M059J (cell line): ENCODE measurements around the gene RETREG1. TPM values are rescaled to one million over a fixed set of nuclear protein-coding genes. Genes with fewer than 3 reads are reported as not detected.
A peak's percentile ranks its signal among the peaks of the same experiment; 100 is the strongest.
"Not testable (repeated sequence)": the region's sequence is repeated elsewhere in the genome, so short reads cannot be mapped to it uniquely, and the experiment has no call there.

ENCODE experiments used
- DNase-seq: peaks from one replicate; pipeline ENCODE4 v3.0.0-alpha.2; 2012; ENCODE audit warnings: low read depth
- total RNA-seq: library from RNA; depleted of rRNA; stranded (reverse); fragments of >200 nt; shearing (Covaris generic); gene quantifications from 2 replicates; pipeline ENCODE4 v1.2.3, GENCODE V29; 2014

Gene RETREG1
- total RNA-seq, 1 experiment from 2014 or later = 2.2 TPM

- no peak for DNase-seq
These were observed 859 bp downstream of the RETREG1 start for GRCh38 chr5:16615741-16616535.

DNA sequence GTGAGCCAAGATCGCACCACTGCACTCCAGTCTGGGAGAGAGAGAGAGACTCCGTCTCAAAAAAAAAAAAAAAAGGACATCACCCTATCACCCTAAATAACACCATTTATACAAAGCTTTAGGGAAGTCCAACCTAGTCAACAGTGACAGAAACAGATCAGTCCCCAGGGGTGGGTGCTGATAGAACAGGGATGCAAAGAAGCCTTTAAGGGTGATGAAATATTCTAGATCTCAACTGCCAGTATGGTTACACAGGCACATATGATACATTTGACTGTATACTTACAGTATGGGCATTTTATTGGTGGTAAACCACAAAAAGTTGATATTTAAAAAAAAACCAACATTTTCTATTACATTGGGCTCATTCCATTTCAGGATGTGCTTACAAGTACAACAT is 4.8 kb downstream of the RETREG1 start:
- no peak for DNase-seq

- DNase-seq = not testable (repeated sequence)
These were observed 5.9 kb downstream of the RETREG1 start for GRCh38 chr5:16610896-16611295.

- DNase-seq = no peak
These were observed 7.4 kb downstream of the RETREG1 start for GRCh38 chr5:16609412-16609811.

DNA sequence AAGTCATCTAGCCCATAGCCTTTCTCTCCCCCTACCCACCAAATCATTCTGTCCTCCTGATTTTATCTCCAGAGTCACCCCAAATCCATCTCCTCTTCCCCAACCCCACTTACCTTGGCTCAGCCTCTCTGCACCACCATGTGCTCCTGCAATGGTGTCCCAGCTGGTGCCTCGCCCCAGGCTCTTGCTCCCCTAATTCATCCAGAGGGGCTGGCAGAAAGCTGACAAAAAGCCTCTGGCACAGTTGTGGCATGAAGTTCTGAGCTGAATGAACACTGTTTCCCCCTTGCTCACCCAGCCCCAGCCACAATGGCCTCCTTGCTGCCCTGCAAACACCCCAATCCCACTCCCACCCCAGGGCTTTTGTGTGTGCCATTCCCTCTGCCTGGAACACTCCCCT is 10.2 kb downstream of the RETREG1 start:
- no peak for DNase-seq

DNA sequence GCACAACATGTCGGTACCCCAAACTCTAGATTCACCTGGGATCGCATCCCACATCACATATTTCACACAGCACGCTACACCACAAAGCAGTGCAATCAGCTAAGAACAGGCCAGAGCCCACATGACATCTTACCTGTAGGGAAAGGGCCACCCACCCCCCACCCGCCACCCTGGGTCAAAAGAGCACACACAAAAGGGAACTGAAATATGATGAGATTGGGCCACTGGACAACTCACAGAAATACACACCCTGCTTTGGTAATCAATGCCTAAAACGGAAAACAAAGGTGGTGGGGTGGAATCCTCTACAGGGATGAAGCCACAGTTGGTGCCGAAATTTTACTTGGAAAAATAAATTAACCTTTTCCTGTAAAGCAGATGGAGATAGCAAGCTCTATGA is 13.1 kb downstream of the RETREG1 start:
- no peak for DNase-seq

GRCh38 chr5:16603295-16603694 is 13.5 kb downstream of the RETREG1 start:
- no peak for DNase-seq

GRCh38 chr5:16602182-16602581 is 14.6 kb downstream of the RETREG1 start:
- DNase-seq = no peak

DNA sequence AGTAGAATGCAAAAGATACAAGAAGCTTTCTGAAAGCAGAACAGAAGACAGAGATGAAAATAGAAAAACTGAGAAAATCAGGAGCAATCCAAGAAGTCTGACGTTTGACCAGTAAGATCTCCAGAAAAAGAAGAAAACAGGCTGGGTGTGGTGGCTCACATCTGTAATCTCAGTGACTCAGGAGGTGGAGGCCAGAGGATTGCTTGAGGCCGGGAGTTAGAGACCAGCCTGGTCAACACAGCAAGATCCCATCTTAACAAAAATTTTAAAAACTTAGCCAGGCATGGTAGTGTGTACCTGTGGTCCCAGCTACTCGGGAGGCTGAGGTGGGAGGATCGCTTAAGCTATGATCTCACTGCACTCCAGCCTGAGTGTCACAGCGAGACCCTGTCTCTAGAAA is 15.9 kb downstream of the RETREG1 start:
- DNase-seq = no peak

- DNase-seq = peak; percentile 21
These were observed 16.4 kb downstream of the RETREG1 start for GRCh38 chr5:16600397-16600796.

DNA sequence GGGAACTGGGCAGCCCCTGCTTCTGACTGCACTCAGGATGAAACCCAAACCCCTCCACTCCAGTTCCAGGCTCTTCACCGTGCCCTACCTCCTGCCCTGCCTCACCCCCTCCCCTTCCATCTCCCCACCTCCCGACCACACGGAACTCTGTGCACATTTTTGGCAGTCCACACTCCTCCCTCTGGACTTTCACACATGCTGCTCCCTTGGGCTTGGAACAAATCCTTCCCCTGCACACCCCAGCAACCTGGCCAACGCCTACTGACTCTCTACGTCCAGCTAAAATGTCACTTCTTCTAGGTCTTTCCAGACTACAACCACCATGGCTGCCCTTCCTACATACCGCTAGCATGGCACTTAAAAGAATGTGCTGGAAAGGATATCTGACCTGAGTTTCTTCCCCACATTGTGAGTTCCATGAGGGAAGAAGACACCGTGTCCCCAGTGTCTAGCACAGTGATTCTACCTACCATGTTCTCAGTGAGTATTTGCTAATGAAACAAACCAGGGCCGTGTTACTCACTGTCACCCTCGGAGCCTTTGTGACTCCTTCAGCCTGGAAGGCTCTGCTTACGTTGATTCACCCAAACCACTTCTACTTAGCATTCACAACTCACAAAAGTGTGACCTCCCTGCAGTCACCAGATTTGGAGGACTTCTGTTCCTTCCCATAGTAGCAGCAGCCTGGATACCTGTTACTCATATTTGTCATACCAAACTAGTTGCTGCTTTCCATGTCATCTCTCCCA is 18.7 kb downstream of the RETREG1 start:
- DNase-seq = no peak

DNA sequence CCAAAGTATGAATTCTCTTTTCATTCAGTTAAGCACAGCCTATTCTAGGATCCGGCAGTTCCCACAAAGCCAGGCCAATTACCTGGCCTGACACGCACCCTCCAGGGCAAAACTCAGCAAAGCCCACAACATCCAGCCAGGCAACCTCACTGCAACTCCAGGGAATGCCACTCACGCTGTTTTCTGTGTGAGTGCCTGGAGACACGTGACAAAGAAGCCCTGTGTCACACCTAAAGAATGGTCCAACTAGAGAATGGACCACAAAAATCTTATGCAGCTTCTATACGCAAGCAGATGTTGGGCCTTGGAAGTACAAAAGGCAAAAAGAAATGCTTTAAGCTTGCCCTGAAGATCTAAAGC is 20.2 kb downstream of the RETREG1 start:
- peak; percentile 85 for DNase-seq

DNA sequence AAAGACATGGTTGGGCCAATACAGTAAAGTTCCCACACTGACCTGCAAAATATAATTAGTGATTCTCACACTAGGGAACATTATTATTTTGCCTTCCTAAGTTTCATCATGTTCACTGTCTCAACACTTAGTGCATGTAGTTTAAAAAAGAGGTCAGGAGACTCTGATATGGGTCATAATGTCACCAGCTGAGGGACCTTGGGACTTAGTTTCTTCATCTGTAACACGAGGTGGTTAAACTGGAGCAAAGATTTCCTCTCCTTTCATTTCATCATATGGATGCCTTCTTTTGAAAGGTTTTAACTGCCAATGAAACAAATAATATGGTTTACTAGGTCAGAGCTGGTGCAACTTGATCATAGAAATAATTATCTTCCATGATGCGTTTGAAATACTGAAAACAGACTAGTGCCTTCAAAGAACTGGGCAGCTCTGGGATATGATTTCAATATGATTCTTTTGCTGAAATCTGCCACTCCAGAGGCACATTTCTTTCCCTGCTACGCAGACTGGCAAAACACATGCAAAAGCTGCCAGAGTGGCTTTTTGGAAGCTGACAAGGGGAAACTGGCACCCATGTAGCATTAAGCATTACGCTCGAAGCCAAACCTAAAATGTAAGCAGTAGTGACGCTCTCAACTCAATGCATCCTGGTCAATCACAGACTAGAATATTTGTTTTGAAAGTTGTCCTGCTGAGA is 20.8 kb downstream of the RETREG1 start:
- DNase-seq = no peak

DNA sequence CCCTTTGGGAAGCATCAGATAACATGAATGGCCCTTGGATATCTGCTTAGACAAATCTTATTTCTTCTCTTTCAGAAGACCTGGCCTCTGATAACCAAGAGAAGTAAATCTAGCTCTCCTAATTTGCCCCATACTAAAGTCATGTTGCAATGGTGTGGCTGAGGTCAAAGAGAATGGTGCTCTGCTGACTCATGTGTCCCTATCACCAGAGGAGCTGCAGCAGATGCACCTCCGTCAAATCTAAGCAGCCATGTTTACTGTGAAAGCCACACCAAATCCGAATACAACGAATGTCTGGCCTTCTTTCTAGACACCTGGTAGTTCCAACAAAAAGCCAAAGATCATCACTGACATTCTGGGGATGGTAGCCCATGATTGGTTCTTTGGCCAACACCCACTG is 23.2 kb downstream of the RETREG1 start:
- peak; percentile 58 for DNase-seq

DNA sequence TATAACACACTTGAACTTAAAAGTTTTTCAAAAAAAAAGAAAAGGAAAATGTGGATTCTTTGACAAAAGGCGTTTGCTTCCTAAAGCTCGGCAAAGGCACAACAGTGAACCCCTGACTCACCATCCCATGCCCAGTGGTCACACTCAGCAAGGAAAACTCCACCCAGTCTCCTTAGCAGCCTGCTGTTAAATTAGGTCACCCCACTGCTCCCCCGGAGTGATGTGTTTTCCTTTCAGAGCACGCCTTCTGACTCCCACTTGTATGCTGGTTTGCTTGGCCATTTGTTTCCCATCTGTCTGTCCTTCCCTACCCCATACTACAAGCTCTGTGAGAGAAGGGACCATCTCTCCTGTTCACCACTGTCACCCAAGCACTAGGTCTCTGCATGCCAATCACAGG is 23.8 kb downstream of the RETREG1 start:
- peak; percentile 81 for DNase-seq

GRCh38 chr5:16592255-16592654 is 24.5 kb downstream of the RETREG1 start:
- no peak for DNase-seq

GRCh38 chr5:16590685-16591084 is 26.1 kb downstream of the RETREG1 start:
- no peak for DNase-seq

DNA sequence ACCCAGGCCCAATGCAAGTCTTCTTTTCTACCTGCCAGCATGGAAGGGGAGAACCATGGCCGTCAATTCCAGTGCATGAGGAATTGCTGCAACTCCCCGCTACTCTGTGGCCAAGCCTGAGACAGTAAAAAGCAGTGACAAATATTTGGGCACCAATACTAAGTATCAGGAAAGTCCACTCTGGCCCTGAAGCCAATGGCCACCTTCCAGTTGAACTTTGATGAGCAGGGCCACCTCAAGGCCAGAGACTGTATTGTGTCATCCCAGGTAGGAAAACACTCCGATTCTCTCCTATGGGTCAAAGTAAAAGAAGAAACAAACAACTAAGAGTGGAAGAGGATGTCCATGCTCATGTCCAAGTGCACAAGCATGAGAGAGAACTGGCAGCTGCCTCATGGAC is 27.1 kb downstream of the RETREG1 start:
- no peak for DNase-seq

GRCh38 chr5:16588434-16589214 is 28.2 kb downstream of the RETREG1 start:
- DNase-seq = no peak

- DNase-seq = no peak
These were observed 30.2 kb downstream of the RETREG1 start for GRCh38 chr5:16586556-16586955.

DNA sequence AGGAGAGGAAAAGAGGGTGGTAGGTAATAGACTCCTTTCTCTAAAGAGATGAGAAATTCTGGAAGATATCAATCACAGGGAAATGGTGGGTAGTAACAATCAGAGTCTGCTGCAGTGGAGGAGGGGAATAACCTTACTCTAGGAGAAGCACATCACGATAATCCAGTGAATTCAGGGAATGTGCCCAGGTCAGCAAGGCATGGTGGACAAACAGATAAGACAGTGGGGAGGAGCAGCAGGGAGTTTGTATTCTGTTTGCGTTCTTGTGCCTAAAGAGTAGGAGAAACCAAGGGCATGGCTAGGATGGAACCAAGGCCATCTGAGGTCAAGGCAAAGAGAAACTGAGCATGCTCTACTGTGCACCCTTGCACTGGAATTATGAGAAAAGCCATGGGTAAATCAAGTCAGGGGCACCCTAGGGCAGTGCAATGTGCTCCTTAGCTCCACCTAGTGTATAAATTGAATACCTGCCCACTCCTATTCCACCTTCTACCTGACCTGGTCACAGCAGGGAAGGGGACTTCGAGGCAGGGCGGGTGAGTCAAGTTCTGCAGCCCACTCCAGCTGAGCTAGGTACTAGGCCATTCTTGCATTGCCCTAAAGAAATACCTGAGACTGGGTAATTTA is 31.6 kb downstream of the RETREG1 start:
- DNase-seq = no peak
